HG03457 (cell line): ENCODE measurements around the gene NPM1.
A peak's percentile ranks its signal among the peaks of the same experiment; 100 is the strongest.
"Not testable (repeated sequence)": the region's sequence is repeated elsewhere in the genome, so short reads cannot be mapped to it uniquely, and the experiment has no call there.

Source experiments
- ATAC-seq: cut with Tn5 transposase; IDR thresholded peaks from one replicate; pipeline ENCODE4 v1.9.1; 2021; ENCODE audit warnings: moderate number of reproducible peaks; ENCODE audit not compliant: unreplicated experiment

NPM1 gene, protein sequence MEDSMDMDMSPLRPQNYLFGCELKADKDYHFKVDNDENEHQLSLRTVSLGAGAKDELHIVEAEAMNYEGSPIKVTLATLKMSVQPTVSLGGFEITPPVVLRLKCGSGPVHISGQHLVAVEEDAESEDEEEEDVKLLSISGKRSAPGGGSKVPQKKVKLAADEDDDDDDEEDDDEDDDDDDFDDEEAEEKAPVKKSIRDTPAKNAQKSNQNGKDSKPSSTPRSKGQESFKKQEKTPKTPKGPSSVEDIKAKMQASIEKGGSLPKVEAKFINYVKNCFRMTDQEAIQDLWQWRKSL

DNA sequence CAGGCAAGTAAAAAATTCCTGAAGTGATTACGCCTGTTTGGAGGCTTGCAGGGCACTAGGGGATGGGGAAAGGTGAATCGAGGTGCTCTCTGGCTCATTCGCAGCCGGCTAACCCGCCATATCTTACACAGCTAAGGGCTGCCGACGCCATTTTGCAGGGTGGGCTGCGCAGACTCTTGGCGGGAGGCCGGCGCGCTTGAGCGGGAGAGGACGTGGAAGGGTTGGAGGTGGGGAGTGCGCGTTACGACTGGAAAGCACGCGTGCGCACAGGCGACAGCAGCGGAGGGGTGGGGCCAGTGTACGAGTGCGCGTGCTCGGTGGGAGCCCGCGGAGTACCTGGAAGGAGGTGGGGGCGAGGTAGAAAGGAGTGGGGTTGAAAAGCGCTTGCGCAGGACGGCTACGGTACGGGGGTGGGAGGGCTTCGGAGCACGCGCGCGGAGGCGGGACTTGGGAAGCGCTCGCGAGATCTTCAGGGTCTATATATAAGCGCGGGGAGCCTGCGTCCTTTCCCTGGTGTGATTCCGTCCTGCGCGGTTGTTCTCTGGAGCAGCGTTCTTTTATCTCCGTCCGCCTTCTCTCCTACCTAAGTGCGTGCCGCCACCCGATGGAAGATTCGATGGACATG, at the start of gene NPM1:
Gene NPM1 (plus strand): TSS at position 505 of the 625 bp plus-strand sequence. CDS start 100 bp downstream, at position 605.
- ATAC-seq, result peak; percentile 75

DNA sequence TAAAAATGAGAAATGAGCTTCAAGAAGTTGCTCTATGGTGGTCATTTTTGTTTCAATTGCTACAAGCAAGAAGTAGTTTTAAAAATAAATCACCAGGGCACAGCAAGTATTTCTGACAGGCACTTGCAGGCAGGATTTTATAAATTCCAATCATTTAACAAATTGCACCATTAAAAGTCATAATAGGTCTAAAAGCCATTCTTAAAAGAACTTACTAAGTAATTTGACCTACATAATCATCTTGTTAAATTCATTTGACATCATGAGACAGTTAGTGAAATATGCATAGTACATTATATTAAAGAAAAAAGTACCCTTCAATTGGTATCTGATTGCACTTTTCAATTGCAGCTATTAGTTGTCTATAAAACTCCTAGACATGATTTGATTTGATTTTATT, 47.6 kb upstream of the NPM1 start:
- no peak for ATAC-seq

DNA sequence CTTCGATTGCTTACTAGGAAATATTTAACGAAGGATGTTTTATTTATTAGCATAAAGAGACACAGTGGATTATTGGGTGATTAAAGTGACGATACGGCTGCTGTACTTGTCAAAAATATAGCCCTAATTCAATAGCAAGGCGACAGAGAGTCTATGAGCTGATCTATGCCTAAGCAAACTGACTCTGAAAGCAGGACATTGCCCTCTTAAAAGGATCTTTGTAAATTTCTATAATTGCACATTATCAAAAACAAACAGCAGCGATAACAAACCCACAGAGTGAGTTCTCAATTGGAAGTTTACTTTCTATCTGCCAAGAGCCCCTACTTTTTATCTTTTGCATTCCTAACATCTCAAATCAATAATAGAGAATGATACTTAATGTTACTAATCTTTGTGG, 47.2 kb upstream of the NPM1 start:
- ATAC-seq, result no peak

DNA sequence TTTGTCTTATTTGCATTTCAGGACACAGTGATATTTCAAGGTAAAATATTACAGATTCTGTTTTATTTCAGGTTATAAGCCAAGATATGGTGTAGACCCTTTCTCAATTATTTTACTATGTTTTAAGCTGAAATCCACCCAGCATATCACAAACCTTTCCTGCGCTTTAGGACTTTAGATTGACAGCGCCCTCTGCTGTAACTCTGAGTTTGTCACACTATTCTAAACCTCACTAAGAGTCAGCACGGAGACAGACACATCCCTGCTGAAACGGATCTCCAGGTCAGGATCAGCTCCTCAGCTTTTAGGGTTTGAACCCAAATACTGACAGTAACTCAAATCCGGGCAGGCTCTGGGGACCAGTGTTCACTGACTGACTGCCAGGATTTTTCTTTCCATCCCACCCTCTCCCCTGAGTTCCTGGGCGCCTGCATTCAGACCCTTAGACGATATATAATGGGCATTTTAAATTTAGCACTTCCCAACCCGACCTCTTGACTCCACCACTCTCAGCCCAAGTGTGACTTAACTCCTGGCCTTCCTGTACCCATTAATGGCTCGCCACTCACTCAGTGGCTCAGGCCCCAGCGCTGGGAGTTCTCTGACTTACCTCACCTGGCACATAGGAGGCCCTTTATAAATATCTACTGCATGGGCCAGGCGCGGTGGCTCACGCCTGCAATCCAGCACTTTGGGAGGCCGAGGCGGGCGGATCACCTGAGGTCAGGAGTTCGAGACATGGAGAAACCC, 45.1 kb upstream of the NPM1 start:
- no peak for ATAC-seq

DNA sequence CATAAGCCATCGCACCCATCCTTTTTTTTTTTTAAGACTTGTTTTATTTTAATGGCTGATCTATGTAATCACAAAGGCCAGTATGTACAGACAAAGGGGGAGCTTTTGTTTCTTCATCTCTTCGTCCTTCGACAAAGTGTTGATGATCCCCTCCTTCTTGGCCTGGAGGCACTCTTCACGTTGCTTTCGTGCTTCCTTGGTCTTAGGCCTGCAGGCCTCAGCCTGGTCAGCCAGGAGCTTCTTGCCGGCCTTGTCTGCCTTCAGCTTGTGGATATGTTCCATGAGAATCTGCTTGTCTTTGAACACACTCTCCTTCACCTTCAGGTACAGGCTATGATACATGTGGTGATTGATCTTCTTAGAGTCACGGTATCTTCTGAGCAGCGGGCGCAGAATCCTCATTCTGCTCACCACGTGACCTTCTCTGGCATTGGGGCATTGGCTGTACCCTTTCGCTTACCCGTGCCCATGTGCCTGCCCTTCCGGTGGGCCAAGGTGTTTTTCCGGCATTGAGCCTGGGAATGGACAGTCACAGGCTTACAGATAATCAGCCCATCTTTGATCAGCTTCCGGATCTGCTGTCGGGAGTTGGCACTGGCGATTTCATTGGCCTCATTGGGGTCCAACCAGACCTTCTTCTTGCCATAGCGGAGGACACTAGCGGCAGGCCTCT, 42.6 kb upstream of the NPM1 start:
- ATAC-seq, result no peak

DNA sequence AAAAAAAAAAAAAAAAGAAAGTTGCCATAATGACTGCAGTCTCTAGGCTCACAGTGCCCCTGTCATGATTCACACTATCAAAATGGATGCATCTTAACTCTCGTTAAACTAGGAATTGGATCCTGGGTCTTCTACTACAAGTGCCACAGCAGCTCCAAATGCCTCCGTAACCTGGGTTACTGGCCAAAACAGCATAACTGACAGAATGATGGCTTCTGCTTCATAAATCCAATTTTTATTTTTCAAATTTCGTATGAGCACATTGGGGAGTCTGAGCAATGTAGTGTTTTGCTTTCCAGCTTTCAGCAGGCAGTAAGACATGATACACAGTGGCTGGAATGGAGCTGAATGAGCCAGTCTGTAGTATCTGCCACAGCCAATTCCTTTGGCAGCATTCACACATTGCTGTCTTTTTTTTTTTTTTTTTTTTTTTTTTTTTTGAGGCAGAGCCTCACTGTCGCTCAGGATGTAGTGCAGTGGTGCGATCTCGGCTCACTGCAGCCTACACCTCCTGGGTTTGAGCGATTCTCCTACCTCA, 36.0 kb upstream of the NPM1 start:
- ATAC-seq, result no peak

DNA sequence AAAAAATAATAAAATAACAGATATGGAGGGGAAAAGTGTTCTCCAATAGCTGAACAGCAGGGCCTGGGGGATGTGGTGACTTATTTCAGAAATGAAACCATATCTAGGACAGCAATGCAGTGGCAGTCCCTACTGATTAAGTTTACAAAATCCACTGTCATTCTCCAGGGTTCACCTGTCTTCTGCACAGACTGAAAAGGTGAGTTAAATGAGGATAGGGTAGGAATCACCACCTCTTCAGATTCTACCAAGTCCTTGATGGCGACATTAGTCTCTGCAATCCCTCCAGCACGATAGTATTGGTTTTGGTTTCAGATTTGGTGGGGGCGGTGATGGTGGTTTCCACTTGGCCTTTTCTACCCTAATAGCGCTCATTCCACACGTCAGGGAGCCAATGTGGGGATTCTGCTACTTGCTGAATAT, 32.3 kb upstream of the NPM1 start:
- peak; percentile 92 for ATAC-seq

DNA sequence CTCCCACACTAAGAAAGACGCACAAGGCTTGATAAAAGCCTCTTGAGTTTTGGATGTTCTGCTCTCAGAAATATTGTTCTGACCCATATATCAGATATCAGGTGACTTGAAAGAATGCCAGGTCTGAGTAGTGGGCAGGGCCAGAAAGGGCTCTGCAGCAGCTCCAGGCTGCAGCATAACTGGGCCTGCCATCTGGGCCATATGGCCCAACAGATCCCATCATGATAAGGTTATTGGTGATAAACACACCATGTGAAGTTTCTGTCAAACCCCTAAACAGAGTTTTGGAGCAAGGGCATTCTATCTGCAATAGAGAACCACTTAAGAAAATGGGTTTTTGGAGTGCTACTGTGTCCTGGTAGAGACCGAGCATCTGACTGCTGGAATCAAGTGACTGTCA, 29.8 kb upstream of the NPM1 start:
- no peak for ATAC-seq

DNA sequence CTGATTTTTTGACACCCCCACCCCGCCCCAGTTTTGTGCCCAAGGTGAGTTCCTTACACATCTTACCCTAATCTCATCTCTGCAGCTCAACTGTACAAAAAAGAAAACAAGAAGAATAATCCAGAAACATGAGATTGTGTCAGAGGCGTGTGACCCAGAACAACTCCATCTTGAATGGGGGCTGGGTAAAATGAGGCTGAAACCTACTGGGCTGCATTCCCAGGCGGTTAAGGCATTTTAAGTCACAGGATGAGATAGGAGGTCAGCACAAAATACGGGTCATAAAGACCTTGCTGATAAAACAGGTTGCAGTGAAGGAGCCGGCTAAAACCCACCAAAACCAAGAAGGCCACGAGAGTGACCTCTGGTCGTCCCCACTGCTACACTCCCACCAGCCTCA, 26.5 kb upstream of the NPM1 start:
- ATAC-seq, result not testable (repeated sequence)

DNA sequence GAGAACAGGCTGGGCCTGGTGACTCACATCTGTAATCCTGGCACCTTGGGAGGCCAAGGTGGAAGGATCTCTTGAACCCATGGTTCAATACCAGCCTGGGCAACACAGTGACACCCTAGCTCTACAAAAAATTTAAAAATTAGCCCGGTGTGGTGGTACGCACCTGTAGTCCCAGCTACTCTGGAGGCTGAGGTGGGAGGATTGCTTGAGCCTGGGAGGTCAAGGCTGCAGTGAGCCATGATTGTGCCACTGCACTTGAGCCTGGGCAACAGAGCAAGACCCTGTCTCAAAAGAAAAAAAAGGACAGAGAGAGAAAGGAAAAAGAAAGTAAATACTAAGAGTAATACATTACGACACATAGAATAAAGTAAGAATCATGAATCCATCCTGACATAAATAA, 24.4 kb upstream of the NPM1 start:
- not testable (repeated sequence) for ATAC-seq

DNA sequence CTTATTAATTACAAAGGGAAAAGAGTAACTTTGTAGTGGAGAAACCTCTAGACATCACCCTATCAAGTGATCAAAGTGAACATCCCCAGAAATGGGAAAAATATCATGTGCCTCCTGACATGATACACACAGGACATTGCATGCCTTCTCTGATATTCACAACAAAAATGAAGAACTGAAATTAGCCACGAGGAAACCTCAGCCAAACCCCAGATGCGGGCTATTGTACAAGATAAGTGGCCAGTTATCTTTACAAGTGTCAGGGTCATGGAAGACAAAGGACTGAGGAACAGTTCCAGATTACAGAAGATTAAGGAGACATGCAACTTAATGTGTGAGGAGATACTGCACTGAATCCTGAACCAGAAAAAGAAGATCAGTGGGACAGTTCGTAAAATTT, 23.8 kb upstream of the NPM1 start:
- ATAC-seq, result no peak

DNA sequence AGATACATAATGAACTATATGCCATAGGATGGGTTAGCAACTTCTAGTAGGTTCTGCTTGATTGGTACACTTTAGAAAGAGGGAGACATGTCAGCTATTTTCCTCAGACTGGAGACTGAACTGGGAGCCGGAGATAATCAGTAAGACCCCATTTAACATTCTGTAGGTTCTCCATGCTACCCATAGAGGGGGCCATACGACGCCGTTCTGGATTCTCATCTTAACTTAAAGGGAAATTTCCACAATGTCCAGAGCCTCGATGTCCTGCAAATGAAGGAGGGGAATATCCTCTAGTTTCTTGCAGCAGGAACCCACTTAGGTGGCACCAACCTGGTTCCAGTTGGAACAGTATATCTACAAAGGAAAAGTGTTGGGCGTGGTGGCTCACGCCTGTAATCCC, 22.3 kb upstream of the NPM1 start:
- no peak for ATAC-seq

DNA sequence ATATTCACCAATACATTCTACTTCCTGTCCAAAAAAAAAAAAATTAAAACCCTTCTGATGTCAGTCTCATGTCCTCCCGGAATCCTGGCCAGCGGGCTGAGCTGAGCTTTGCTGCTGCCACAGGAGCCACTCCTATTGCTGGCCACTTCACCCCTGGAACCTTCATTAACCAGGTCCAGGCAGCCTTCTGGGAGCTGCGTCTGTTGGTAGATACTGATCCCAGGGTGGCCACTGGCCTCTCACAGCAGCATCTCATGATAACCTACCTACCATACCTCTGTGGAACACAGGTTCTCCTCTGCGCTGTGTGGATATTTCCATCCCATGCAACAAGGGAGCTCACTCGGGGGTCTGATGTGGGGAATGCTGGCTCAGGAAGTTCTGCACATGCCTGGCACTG, 21.0 kb upstream of the NPM1 start:
- no peak for ATAC-seq

DNA sequence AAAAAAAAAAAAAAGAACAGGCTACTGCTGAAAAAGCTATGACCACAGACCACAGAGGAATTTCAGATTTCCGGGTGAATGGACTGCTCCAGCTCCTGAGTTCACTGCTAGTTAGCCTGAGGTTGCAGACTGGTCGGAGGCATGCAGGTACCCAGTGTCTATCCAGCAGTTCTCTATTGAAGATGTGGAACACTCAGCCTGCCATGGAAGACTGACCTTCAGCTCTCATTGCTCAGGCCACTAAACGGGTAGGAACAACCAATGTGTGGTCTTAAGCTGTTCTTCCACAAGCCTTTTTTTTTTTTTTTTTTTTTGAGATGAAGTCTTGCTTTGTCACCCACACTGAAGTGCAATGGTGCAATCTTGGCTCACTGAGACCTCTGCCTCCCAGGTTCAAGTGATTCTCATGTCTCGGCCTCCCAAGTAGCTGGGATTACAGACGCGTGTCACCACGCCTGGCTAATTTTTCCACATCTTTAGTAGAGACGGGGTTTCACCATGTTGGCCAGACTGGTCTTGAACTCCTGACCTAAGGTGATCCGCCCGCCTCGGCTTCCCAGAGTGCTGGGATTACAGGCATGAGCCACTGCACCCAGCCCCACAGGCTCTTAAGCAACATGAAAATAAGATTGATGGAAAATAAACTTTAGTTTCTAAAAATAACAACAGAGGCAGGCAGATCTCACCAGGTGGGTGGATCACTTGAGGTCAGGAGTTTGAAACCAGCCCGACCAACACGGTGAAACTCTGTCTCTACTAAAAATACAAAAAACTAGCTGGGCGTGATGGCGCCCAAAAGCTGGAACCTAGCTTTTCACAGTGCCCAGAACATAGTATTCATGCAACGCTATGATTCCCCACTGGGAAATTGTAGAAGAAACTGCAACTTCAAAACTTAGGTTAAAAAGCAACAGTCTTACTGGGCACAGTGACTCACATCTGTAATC, 20.0 kb upstream of the NPM1 start:
- no peak for ATAC-seq

DNA sequence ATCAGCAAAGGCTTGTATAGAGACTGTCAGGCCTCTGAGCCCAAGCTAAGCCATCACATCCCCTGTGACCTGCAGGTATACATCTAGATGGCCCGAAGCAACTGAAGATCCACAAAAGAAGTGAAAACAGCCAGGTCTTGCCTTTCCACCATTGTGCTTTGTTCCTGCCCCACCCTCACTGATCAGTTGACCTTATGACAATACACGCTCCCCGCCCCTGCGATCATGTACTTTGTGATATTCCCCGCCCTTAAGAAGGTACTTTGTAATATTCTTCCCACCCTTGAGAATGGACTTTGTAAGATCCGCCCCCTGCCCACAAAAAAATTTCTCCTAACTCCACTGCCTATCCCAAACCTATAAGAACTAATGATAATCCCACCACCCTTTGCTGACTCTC, 18.6 kb upstream of the NPM1 start:
- ATAC-seq, result no peak

DNA sequence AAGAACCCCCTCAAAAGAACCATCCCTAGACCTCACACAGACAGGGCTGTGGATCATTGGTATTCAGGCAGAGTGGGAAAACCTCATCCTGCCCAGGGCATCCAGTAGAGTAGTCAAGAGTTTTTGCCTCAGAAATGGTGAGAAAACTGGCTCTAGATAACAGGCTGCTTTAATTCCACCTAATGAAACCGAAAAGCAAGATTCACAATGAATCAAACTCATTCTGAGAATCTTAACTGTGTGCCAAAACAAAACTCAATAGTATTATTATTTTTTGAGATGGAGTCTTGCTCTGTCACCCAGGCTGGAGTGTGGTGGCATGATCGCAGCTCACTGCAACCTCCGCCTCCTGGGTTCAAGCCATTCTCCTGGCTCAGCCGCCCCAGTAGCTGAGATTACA, 17.8 kb upstream of the NPM1 start:
- ATAC-seq, result no peak

DNA sequence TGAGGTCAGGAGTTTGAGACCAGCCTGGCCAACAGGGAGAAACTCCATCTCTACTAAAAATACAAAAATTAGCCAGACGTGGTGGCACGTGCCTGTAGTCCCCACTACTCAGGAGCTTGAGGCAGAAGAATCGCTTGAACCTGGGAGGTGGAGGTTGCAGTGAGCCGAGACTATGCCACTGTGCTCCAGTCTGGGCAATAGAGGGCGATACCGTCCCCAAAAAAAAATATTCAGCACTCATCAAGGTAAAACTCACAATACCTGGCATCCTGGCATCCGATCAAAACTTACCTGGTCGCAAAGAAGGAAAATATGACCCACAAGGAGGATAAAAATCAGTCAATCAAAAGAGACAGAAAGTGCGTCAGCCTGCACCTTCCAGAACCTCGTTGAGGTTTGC, 16.8 kb upstream of the NPM1 start:
- not testable (repeated sequence) for ATAC-seq

DNA sequence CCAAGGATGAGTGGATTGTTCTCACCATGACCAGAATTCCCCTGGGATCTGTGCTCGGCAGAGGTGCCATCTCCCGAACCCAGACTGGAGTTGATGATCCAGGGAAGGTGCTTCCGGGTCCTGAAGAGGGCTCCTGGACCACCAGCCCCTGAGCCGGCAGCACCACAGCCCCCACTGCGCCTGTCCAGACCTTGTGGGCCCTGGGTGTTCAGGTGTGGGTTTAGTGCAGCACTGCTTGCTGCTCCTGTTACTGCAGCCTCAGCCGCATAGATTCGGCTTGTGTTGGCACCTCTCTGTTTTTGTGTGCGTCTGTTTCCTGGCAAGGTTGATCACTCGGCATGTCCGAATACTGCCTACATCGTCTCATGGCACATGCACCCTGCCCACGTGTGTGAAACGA, 16.3 kb upstream of the NPM1 start:
- no peak for ATAC-seq

DNA sequence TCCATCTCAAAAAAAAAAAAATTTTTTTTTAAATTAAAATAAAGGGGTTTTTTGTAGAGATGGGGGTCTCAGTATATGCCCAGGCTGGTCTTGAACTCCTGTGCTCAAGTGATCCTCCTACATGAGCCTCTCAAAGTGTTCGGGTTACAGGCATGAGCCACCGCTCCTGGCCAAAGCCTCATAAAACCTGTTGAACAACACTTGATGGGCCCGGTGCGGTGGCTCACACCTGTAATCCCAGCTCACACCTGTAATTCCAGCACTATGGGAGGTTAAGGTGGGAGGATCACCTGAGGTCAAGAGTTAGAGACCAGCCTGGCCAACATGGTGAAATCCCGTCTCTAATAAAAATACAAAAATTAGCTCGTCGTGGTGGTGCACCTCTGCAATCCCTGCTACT, 7.7 kb upstream of the NPM1 start:
- ATAC-seq, result no peak

DNA sequence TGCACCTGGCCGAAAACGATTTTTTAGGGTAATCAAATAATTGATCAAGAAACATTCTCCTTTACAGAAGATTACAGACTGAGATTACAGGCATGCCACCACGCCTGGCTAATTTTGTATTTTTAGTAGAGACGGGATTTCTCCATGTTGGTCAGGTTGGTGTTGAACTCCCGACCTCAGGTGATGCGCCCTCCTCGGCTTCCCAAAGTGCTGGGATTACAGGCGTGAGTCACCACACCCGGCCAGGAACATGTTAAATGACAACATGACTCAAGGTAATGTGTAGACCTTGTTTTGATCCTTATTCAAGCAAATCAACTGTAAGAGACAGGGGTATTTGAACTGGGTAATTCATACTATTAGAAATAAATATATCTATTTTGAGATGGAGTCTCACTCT, 3.2 kb upstream of the NPM1 start:
- ATAC-seq, result not testable (repeated sequence)
